OCI-LY7 (cell line): ENCODE results near the gene SERPINA5. TPM values are rescaled to one million over a fixed set of nuclear protein-coding genes. Genes with fewer than 3 reads are reported as not detected.

Experiments
- BruUV-seq: library from RNA; stranded (reverse); fragments of 400-500 nt; replicated peaks from 2 replicates; lab custom pipeline; 2021; lab: Mats Ljungman, UMichigan
- CTCF ChIA-PET: fragments of 300-600 bp; sonication (Branson Sonifier 250); formaldehyde crosslinking; loops from one replicate; lab custom pipeline; 2022; ENCODE audit warnings: antibody characterized with exemption; ENCODE audit not compliant: unreplicated experiment; lab: Charles Lee
- POLR2A ChIA-PET: fragments of 300-600 bp; sonication (Branson Sonifier 250); formaldehyde crosslinking; loops from one replicate; lab custom pipeline; 2022; ENCODE audit warnings: antibody characterized with exemption; lab: Charles Lee
- DNase-seq: peaks from one replicate; pipeline ENCODE4 v3.0.0-alpha.2; 2015; ENCODE audit warnings: low spot score
- H2AFZ ChIP-seq: fragments of 200-600 bp; sonication (generic), shearing (Covaris generic); 2 replicates; pipeline ENCODE4 v1.6.1; 2014; ENCODE audit warnings: mild to moderate bottlenecking, antibody characterized with exemption, low read length, moderate library complexity
- H3K27ac ChIP-seq: fragments of 200-600 bp; sonication (generic); 2 replicates; pipeline ENCODE4 v1.5.1; 2014; ENCODE audit warnings: mixed run types, low read depth, mild to moderate bottlenecking, moderate library complexity, low read length, inconsistent platforms; ENCODE audit not compliant: poor library complexity, severe bottlenecking
- H3K36me3 ChIP-seq: fragments of 200-600 bp; sonication (generic); 2 replicates; pipeline ENCODE4 v1.6.1; 2014; ENCODE audit warnings: mild to moderate bottlenecking, antibody characterized with exemption, low read length, moderate library complexity, mixed read lengths; ENCODE audit not compliant: insufficient read depth
- H3K4me1 ChIP-seq: fragments of 200-600 bp; sonication (generic); 2 replicates; pipeline ENCODE4 v1.5.1; 2014; ENCODE audit warnings: mild to moderate bottlenecking, low read length; ENCODE audit not compliant: insufficient read depth, poor library complexity, severe bottlenecking
- H3K4me2 ChIP-seq: fragments of 200-600 bp; sonication (generic); 2 replicates; pipeline ENCODE4 v1.6.1; 2014; ENCODE audit warnings: mild to moderate bottlenecking, low read length
- H3K4me3 ChIP-seq: fragments of 200-600 bp; sonication (generic); 2 replicates; pipeline ENCODE4 v1.5.1; 2014; ENCODE audit warnings: mild to moderate bottlenecking, low read depth, low read length; ENCODE audit not compliant: poor library complexity, severe bottlenecking
- H3K79me2 ChIP-seq: fragments of 200-600 bp; sonication (generic); 2 replicates; pipeline ENCODE4 v1.6.1; 2016; ENCODE audit warnings: low read depth, mild to moderate bottlenecking, low read length, moderate library complexity, mixed read lengths; ENCODE audit not compliant: insufficient read depth
- H3K9me2 ChIP-seq: fragments of 200-600 bp; sonication (generic); 2 replicates; pipeline ENCODE4 v1.6.1; 2016; ENCODE audit warnings: mild to moderate bottlenecking, low read length, mixed read lengths; ENCODE audit not compliant: insufficient read depth
- H3K9me3 ChIP-seq: fragments of 200-600 bp; sonication (generic); 2 replicates; pipeline ENCODE4 v1.6.1; 2014; ENCODE audit warnings: mild to moderate bottlenecking, mixed run types, low read length, mixed read lengths
- H4K20me1 ChIP-seq: fragments of 200-600 bp; sonication (generic); 2 replicates; pipeline ENCODE4 v1.6.1; 2014; ENCODE audit warnings: mild to moderate bottlenecking, antibody characterized with exemption, low read length, moderate library complexity, mixed read lengths; ENCODE audit not compliant: insufficient read depth
- EZH2phosphoT487 ChIP-seq: fragments of 200-600 bp; sonication (generic); IDR thresholded peaks from 2 replicates; pipeline ENCODE4 v1.6.1; 2018; ENCODE audit warnings: low read depth, borderline replicate concordance, mild to moderate bottlenecking, mixed run types, antibody characterized with exemption, low read length, moderate library complexity, mixed read lengths
- intact Hi-C: fragments of 100-400 bp; cut with micrococcal nuclease; formaldehyde crosslinking; loops from one replicate; pipeline ENCODE4 v1.10.0; 2022; ENCODE audit not compliant: unreplicated experiment
- total RNA-seq, 2 experiments: library from RNA; depleted of rRNA in 1 of 2; stranded (reverse); fragments of >200 nt in 1 of 2; shearing (Covaris generic) in 1 of 2; gene quantifications; 2 replicates each; pipeline ENCODE4 v1.2.3, GENCODE V29; 2014 to 2022
- TF ChIP-seq, protein P1 (sequence below): fragments of 200-600 bp; sonication (generic); conservative IDR thresholded peaks from 2 replicates; pipeline ENCODE4 v1.5.1; 2014; ENCODE audit warnings: mild to moderate bottlenecking, antibody characterized with exemption, low read length, moderate library complexity, mixed read lengths

SERPINA5 gene
- total RNA-seq, 2 experiments from 2014 or later = not detected

DNA sequence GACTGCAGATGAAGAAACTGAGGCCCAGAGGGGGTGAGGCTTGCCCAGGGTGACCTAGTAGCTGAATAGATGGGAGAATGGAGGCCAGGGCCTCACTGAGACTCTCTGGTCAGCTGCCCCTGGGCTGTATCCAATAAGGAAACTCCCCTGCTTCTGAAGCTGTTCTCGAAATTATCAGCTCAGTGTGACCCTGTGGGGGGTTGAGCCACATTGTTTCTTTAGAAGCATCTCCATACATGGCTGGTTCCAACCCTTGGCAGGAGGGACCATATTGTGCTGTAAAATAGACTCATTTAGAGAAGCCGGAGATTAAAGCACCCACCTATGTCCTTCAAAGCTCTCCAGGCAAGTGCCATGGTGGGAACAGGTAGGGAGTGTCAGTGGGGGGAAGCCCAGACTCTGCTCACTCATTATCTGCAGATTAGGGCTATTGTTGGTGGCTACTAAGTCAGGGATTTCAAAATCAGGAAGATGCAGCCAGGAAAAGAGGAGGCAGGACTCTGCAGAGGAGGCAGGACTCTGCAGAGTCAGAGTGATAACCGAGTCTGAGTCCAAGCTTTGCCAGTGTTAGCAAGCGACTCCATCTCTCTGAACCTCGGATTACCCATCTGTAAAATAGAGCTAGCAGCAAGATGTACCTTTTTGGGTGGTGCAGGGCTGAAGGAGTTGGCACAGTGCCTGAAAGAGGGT is 3.5 kb downstream of the SERPINA5 start:
- no peaks in the 10 kb centered on the region for H3K9me2 ChIP-seq
- H2AFZ ChIP-seq = no peak overlapping the region
- H4K20me1 ChIP-seq = no peaks in the 10 kb centered on the region
- BruUV-seq = no TSS peak
- TF ChIP-seq, protein P1, sequence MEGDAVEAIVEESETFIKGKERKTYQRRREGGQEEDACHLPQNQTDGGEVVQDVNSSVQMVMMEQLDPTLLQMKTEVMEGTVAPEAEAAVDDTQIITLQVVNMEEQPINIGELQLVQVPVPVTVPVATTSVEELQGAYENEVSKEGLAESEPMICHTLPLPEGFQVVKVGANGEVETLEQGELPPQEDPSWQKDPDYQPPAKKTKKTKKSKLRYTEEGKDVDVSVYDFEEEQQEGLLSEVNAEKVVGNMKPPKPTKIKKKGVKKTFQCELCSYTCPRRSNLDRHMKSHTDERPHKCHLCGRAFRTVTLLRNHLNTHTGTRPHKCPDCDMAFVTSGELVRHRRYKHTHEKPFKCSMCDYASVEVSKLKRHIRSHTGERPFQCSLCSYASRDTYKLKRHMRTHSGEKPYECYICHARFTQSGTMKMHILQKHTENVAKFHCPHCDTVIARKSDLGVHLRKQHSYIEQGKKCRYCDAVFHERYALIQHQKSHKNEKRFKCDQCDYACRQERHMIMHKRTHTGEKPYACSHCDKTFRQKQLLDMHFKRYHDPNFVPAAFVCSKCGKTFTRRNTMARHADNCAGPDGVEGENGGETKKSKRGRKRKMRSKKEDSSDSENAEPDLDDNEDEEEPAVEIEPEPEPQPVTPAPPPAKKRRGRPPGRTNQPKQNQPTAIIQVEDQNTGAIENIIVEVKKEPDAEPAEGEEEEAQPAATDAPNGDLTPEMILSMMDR = no peak
- no peak for TF ChIP-seq EZH2phosphoT487
- DNase-seq = no peak
- no peaks in the 10 kb centered on the region for H3K79me2 ChIP-seq
- H3K36me3 ChIP-seq = no peaks in the 10 kb centered on the region
- no peak overlapping the region for H3K27ac ChIP-seq
- intact Hi-C loops = no loop called here
- H3K4me3 ChIP-seq = no peak overlapping the region
- H3K4me1 ChIP-seq = no peaks in the 10 kb centered on the region
- no peak overlapping the region for H3K4me2 ChIP-seq
- no peaks in the 10 kb centered on the region for H3K9me3 ChIP-seq
- CTCF ChIA-PET = no interaction called here
- POLR2A ChIA-PET = interaction anchor here (0.8 kb wide), 1 partner anchor 28 kb away, joined by 3 read pairs; the partner anchor contains the start of gene SERPINA3

DNA sequence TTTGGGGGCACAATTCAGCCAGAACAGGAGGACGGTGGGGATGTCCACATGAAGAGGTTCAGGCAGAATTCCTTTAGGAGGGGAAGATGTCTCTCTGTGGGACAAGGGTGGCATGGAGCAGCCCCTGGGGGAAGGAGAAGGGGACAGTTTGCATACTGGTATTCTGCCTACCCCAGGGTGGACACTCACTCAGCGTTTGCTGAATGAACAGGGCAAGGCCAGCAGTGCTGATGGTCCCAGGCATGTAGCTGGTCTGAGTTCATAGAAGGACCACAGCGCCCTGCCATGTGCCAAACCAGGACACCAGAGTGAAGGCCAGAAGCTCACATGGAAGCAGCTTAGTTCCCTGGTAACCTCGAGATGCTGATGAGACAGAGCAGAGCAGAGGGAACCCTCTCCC is 5.4 kb downstream of the SERPINA5 start:
- Histone ChIP-seq H3K79me2 (no peaks in the 10 kb centered on the region), H2AFZ (no peak overlapping the region), H3K4me1 (no peaks in the 10 kb centered on the region), H3K36me3 (no peaks in the 10 kb centered on the region), H3K9me2 (no peaks in the 10 kb centered on the region), H3K4me2 (no peak overlapping the region), H4K20me1 (no peaks in the 10 kb centered on the region), H3K27ac (no peak overlapping the region), H3K4me3 (no peak overlapping the region), H3K9me3 (no peaks in the 10 kb centered on the region)
- ChIA-PET CTCF (no interaction called here), POLR2A (no interaction called here)
- no TSS peak for BruUV-seq
- no peak for DNase-seq
- intact Hi-C loops = no loop called here
- TF ChIP-seq, protein P1 = no peak
- TF ChIP-seq EZH2phosphoT487 = no peak

DNA sequence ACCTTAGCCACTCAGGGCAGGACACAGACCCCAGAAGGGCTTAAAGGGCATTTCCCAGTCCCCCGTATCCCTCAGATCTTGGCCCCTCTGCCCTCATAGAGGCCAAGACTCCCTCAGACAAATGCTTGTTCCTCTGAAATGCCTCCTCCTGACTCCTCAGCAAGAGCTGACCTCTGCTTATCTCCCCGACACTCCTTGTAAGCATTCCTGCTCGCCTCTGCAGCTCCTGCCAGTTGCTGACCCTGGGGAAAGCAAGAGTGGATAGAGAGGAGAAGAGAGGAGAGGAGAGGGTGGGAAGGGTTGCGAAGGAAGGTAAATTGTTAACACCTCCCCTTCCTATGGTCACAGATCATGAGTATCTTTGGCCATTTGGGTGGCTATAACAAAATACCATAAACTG is 7.1 kb downstream of the SERPINA5 start:
- Histone ChIP-seq H2AFZ (no peak overlapping the region), H3K4me1 (no peaks in the 10 kb centered on the region), H3K36me3 (no peaks in the 10 kb centered on the region), H3K4me2 (no peak overlapping the region), H3K79me2 (no peaks in the 10 kb centered on the region), H3K9me2 (no peaks in the 10 kb centered on the region), H4K20me1 (no peaks in the 10 kb centered on the region), H3K9me3 (no peaks in the 10 kb centered on the region), H3K4me3 (no peak overlapping the region), H3K27ac (no peak overlapping the region)
- no peak for TF ChIP-seq EZH2phosphoT487
- TF ChIP-seq, protein P1 = no peak
- no TSS peak for BruUV-seq
- ChIA-PET POLR2A (no interaction called here), CTCF (no interaction called here)
- intact Hi-C loops = no loop called here
- DNase-seq = no peak
